NCI-H1092 treated with DMSO at 0.1 percent for 48 hours (cell line): ENCODE measurements around the gene EEF1A2.
A peak's percentile ranks its signal among the peaks of the same experiment; 100 is the strongest.
"Not testable (repeated sequence)": the region's sequence is repeated elsewhere in the genome, so short reads cannot be mapped to it uniquely, and the experiment has no call there.

Experiments
- DNase-seq: peaks from one replicate; lab custom pipeline; 2025; lab: John Stamatoyannopoulos, UW

EEF1A2 gene

GRCh38 chr20:63520504-63520933, 21.6 kb upstream of the EEF1A2 start, which contains the start of gene PPDPF:
PPDPF (plus strand) TSS chr20:63520765; CDS start chr20:63521309, 544 bp downstream.
- DNase-seq: peak; percentile 70

DNA sequence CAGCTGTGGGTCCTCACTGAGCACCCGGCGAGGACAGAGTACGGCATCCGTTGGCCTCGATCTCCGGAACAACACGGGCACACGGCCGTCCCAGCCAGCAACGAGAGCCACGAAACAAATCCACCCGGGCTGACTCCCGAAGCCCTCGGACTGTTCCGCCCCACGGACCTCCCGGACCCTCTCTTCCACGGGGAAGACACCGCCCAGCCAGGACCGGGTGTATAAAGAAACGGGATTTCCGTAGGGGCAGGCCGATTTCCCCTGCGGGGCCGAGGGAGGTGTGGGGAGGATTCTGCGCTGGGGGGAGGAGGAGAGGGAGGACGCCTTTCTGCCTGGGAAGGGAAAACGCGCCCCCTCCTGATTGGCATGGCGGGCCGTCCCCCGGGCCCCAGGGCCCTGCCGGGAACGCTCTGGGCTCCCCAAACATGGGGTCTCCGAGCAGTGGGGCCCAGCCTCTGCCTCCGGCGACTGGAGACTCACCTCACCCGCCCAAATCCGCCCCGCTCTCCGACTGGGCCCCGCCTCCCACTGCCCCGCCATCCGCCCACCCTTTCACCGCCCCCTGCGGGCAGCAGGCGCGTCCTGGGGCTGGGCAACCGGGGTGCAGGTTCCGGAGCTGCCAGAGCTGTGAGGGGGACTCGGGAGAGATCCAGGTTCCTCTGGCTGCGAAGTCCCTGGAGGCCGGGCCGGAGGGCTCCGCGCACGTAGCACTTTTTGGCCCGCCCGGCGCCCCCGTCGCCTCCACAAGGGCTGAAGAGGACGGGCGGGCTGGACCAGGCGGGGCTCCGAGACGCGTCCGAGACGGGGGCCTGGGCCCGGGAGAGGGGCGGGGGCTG, 21.0 kb upstream of the EEF1A2 start:
- DNase-seq: peak; percentile 60

DNA sequence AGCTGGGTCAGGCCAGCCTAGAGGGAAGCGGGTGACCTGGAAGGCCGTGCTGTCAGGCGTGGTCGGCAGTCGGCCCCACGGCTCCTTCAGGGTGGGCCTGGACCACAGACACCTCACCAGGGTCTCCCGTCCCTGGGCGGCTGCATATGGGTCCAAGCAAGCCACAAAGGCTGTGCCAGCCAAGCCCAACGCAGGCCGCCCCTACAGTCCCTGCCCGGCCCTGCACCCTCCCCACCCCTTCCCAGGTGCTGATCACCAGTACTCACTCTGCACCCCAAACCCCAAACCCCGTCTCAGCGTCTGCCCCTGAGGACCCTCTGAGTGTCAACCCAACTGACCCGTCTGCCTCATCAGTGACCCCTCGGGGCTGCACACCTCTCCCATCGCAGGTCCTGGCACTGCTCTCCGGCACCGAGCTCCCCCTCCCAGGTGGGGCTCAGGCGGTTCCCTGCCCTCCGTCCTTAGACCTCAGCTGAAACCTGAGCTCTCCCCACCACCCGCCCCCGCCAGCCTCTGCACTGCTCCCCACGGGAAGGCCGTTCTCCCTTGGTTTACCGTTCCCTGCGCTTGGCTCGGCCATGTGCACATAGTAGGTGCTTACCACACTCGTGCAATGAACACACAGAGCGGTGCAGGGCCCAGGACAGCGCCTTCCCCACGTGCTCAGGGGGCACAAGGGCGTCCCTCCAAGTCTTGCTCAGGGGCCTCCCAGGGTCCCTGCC, 20.2 kb upstream of the EEF1A2 start:
- DNase-seq: no peak

- no peak for DNase-seq
Observed at GRCh38 chr20:63518351-63518861, 19.5 kb upstream of the EEF1A2 start.

- DNase-seq: no peak
Observed at GRCh38 chr20:63517376-63518309, 18.8 kb upstream of the EEF1A2 start.

GRCh38 chr20:63514520-63514919, 15.6 kb upstream of the EEF1A2 start:
- DNase-seq: not testable (repeated sequence)

- DNase-seq: no peak
Observed at GRCh38 chr20:63513207-63513606, 14.3 kb upstream of the EEF1A2 start.

GRCh38 chr20:63509088-63509564, 10.2 kb upstream of the EEF1A2 start:
- DNase-seq: no peak

GRCh38 chr20:63508072-63508768, 9.3 kb upstream of the EEF1A2 start:
- DNase-seq: no peak

DNA sequence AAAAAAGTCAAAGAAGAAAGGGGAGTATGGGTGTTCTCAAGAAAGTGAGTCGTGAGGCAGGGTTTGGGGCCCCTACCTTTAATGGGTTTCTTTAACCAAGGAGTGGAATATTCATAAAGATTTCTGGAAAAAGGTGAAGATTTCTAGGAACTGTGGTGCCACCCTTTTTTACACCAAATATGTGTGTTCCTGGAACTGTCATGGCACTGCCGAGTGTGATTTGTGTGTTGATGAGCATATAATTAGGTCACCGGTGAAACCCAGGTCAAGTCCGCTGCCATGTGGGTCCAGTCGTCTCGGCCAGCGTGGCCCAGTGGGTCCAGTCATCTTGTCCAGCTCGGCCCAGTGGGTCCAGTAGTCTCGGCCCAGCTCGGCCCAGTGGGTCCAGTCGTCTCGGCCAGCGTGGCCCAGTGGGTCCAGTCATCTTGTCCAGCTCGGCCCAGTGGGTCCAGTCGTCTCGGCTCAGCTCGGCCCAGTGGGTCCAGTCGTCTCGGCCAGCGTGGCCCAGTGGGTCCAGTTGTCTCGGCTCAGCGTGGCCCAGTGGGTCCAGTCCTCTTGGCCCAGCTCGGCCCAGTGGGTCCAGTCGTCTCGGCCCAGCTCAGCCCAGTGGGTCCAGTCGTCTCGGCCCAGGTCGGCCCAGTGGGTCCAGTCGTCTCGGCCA, 8.3 kb upstream of the EEF1A2 start:
- no peak for DNase-seq

GRCh38 chr20:63505723-63506122, 6.8 kb upstream of the EEF1A2 start:
- DNase-seq: no peak

GRCh38 chr20:63505281-63505680, 6.4 kb upstream of the EEF1A2 start:
- no peak for DNase-seq

- no peak for DNase-seq
Observed at GRCh38 chr20:63504642-63505041, 5.8 kb upstream of the EEF1A2 start.

DNA sequence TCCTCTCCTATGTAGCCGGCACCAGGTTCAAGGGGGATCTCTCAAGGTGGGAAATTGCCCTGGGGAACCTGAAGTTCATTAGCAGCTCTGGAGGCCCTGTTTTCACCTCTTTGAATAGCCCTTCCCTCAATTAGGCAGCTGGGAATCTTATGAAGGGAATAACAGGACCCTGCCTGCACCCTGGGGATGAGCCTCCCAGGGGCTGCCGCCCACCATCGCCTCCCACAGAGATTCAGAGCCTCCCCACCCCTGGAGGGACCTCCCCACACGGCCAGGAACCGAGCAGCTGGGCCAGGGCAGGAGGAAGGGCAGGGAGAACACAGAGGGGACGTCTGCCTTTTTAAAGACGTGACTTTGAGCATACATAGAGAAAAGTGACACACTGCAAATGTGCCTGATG, 4.6 kb upstream of the EEF1A2 start:
- no peak for DNase-seq

- DNase-seq: peak; percentile 83
Observed at GRCh38 chr20:63502671-63503172, 3.8 kb upstream of the EEF1A2 start.

- DNase-seq: peak; percentile 83
Observed at GRCh38 chr20:63501818-63502670, 3.2 kb upstream of the EEF1A2 start.

DNA sequence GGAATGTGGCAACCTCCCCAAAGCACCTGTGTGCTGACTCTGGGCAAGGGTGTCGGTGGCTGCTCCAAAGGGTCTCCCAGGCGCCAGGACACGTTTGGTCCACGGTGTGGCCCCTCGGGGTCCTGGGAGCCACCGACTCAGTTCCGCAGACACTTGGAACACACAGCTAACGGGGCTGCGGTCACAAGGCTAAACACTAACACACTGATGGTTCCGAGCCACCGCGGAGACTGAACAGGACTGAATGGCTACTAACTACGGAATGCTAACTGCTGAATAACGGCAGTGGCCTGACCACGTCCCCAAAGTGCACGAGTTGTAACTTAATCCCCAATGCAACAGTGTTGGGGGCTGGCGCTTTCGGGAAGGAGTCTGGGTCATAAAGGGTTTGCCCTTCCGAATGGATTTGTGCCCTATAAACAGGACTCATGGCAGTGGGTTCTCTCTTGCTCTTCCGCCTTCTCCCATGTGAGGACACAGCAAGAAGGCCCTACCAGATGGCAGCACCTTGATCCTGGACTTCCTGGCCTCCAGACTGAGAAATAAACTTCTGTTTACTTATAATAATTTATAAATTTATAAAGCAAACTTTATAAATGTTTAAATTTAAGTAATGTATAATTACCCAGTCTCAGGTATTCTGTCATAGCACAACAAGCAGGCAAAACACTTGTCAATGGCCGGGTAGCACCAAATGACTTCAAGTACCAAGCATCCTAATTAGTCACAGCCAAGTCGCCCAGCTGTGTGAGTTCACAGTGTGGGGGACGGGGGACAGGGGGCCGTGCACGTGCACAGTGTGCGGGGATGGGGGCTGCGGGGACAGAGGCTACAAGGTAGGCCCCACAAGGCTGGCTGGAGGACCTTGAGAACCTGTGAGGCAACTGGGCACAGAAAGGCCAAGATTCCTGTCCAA, 2.3 kb upstream of the EEF1A2 start:
- DNase-seq: no peak
